K562 (cell line): ENCODE measurements around the gene ITSN2. TPM values are rescaled to one million over a fixed set of nuclear protein-coding genes. Genes with fewer than 3 reads are reported as not detected.

ENCODE experiments used
- CTBP1 ChIP-seq: fragments of 450-650 bp; IDR thresholded peaks from 2 replicates; pipeline ENCODE4 v1.6.1; 2016; ENCODE audit warnings: borderline replicate concordance
- EGR1 ChIP-seq: fragments of 450-650 bp; conservative IDR thresholded peaks from 2 replicates; pipeline ENCODE4 v1.6.1; 2017; ENCODE audit warnings: mild to moderate bottlenecking
- ESRRA ChIP-seq: fragments of 450-650 bp; IDR thresholded peaks from 2 replicates; pipeline ENCODE4 v1.6.1; 2014; ENCODE audit warnings: low read depth, mild to moderate bottlenecking, moderate library complexity, borderline replicate concordance
- ETV1 ChIP-seq: fragments of 450-650 bp; conservative IDR thresholded peaks from 2 replicates; pipeline ENCODE4 v1.6.1; 2016; ENCODE audit warnings: missing genetic modification characterization, control low read depth, low read depth, missing compliant biosample characterization
- GABPA ChIP-seq: fragments of 200-800 bp; sonication (Bioruptor generic); conservative IDR thresholded peaks from 2 replicates; pipeline ENCODE4 v1.6.1; 2016; ENCODE audit warnings: low read depth, missing genetic modification characterization, missing compliant biosample characterization
- GTF2F1 ChIP-seq: IDR thresholded peaks from 2 replicates; pipeline ENCODE4 v1.6.1; 2011; ENCODE audit warnings: low read depth, low read length, improper control_type of control experiment
- JUN ChIP-seq, 2 experiments: sonication (generic) in 1 of 2; formaldehyde crosslinking in 1 of 2; IDR thresholded peaks; 2 replicates each; pipeline versions ENCODE4 v1.6.1 to v1.8.0; 2012 to 2022; ENCODE audit warnings: borderline replicate concordance in 2 of 2, mild to moderate bottlenecking in 2 of 2, improper control_type of control experiment in 1 of 2, low read depth in 1 of 2, low read length in 1 of 2, missing genetic modification reagents in 1 of 2
- MYNN ChIP-seq, 2 experiments: sonication (generic); formaldehyde crosslinking in 1 of 2; IDR thresholded peaks; 2 replicates each; pipeline versions ENCODE4 v1.5.0 to v1.6.1; 2016 to 2020; ENCODE audit warnings: antibody characterized with exemption in 1 of 2, missing genetic modification reagents in 1 of 2
- NBN ChIP-seq: fragments of 450-650 bp; IDR thresholded peaks from 2 replicates; pipeline ENCODE4 v1.6.1; 2016; ENCODE audit warnings: low read depth, mild to moderate bottlenecking
- NONO ChIP-seq, 2 experiments: fragments of 200-400 bp in 1 of 2; fragments of 450-650 bp in 1 of 2; formaldehyde crosslinking in 1 of 2; IDR thresholded peaks; 2 replicates each; pipeline ENCODE4 v1.6.1; 2017; ENCODE audit warnings: low read depth in 2 of 2, mild to moderate bottlenecking in 2 of 2, moderate library complexity in 2 of 2, low read length in 1 of 2
- NR3C1 ChIP-seq: sonication (generic); formaldehyde crosslinking; IDR thresholded peaks from 2 replicates; pipeline ENCODE4 v1.8.1; 2022; ENCODE audit warnings: missing genetic modification reagents
- RBM34 ChIP-seq: fragments of 200-400 bp; formaldehyde crosslinking; IDR thresholded peaks from 2 replicates; pipeline ENCODE4 v1.6.1; 2018; ENCODE audit warnings: low read length, borderline replicate concordance; ENCODE audit not compliant: insufficient read depth
- SMARCA4 ChIP-seq: fragments of 450-650 bp; IDR thresholded peaks from 2 replicates; pipeline ENCODE4 v1.6.1; 2016
- SP2 ChIP-seq: IDR thresholded peaks from 2 replicates; pipeline ENCODE4 v1.6.1; 2011; ENCODE audit warnings: mild to moderate bottlenecking, low read depth, low read length, moderate library complexity; ENCODE audit not compliant: poor library complexity, severe bottlenecking; ENCODE audit errors: extremely low read depth
- SUPT5H ChIP-seq: fragments of 450-650 bp; IDR thresholded peaks from 2 replicates; pipeline ENCODE4 v1.6.1; 2016
- ZNF263 ChIP-seq: sonication (generic); formaldehyde crosslinking; IDR thresholded peaks from 2 replicates; pipeline ENCODE4 v1.8.0; 2022; ENCODE audit warnings: mild to moderate bottlenecking, missing genetic modification reagents, borderline replicate concordance
- ZNF766 ChIP-seq: fragments of 200-800 bp; sonication (Bioruptor generic); conservative IDR thresholded peaks from 2 replicates; pipeline ENCODE4 v1.6.1; 2016; ENCODE audit warnings: missing genetic modification characterization, missing compliant biosample characterization
- polyA plus RNA-seq, 8 experiments: library from polyadenylated mRNA; depleted of rRNA in 4 of 8; stranded (reverse) in 5 of 8; unstranded in 3 of 8; fragments of >200 nt; fragmentation: Nextera tagmentation in 2 of 8; fragmentation: Illumina TruSeq in 1 of 8; extraction: Ambion mirVana in 2 of 8; extraction: Trizol in 1 of 8; gene quantifications; 2 replicates each; pipeline versions ENCODE4 v1.2.1 to v1.2.3, GENCODE V29; 2011 to 2014; ENCODE audit warnings: inconsistent platforms in 1 of 8, missing spikeins in 1 of 8
- total RNA-seq, 7 experiments: library from RNA; depleted of rRNA in 6 of 7; stranded (reverse); fragments of >200 nt in 6 of 7; fragmentation: Illumina TruSeq in 2 of 7; extraction: Trizol in 2 of 7; gene quantifications; 2 replicates each; pipeline versions ENCODE4 v1.2.1 to v1.2.3, GENCODE V29; 2011 to 2021; ENCODE audit warnings: low replicate concordance in 1 of 7
- TF ChIP-seq, protein P1 (sequence below), 2 experiments: fragments of 450-650 bp; conservative IDR thresholded peaks; 2 replicates each; pipeline ENCODE4 v1.6.1; 2017; ENCODE audit warnings: mild to moderate bottlenecking in 2 of 2, moderate library complexity in 2 of 2
- TF ChIP-seq, protein P2 (sequence below): sonication (generic); formaldehyde crosslinking; IDR thresholded peaks from 2 replicates; pipeline ENCODE4 v1.8.1; 2022; ENCODE audit warnings: missing genetic modification reagents
- TF ChIP-seq, protein P3 (sequence below): sonication (generic); formaldehyde crosslinking; IDR thresholded peaks from 2 replicates; pipeline ENCODE4 v1.8.0; 2022; ENCODE audit warnings: missing genetic modification reagents, mild to moderate bottlenecking, borderline replicate concordance

Gene ITSN2
- total and polyA plus RNA-seq, 9 of the 15 experiments (the other 6 are each of a cell fraction or from before 2014, with no cell fraction given) = 6.6 to 19.9 (median 15.2) TPM

DNA sequence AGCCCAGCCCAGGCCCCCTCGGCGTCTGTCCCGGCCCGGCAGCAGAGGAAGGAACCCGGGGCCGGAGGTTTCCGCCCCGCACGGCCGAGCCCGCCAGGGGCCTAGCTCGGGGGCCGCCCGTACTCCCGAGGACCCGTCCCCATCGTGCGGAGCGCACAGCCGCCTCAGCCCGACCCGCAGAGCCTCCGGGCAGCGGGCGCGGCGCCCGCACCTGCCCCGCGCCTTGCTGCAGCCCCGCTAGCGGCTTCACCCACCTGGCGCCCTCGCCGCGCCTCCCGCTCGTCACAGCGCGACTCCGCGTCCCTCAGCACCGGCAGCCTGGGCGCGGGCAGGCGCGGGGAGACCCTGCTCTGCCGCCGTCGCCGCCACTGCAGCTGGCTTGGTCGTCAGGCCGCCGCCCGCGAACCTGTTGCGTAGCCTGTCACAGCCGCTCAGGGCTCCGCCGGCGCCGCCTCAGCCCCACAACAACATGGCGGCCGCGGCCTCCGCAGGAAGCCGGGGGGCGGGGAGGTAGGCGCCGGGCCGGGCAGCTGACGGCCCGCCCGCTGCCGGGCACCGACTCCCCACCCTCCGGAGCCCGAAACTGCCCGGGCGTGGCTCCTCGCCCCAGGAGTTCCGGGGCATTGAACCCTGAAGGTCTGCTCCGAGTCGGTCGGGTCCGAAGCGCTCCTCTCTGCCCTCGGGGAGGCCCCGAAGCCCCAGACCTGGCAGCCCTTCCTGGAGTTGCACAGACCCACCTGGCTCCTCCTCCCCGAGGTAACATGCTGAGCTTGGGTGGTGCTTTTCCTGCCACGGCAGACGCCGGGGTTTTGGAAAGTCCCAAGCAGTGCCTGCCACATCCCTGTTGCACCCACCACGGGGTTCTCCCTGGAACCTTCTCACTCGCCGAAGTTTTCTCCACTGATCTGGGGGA, at the start of gene ITSN2 (continued):
- TF ChIP-seq NR3C1 (CRISPR knock-in tag) (0 out of 2 replicates have a peak, but pooled peaks have one; percentile 74), JUN (IDR thresholded peaks at IDR 0.05; ENCODE audit: borderline replicate concordance, low read depth, low read length) (no peak), JUN (CRISPR knock-in tag; IDR thresholded peaks at IDR 0.05; ENCODE audit: borderline replicate concordance) (peak; percentile 15; the same call in 1 of the 2 replicates), MYNN (IDR thresholded peaks at IDR 0.05) (peak; percentile 50; the same call in 1 of the 2 replicates), MYNN (CRISPR knock-in tag; IDR thresholded peaks at IDR 0.05) (no peak), GTF2F1 (no peak), NBN (no peak), ZNF766 (CRISPR knock-in tag) (0 out of 2 replicates have a peak, but pooled peaks have one; percentile 11), ZNF263 (peak; percentile 44; the same call in 1 of the 2 replicates), SMARCA4 (no peak), EGR1 (0 out of 2 replicates have a peak, but pooled peaks have one; percentile 4), GABPA (tag) (peak; percentile 68), ETV1 (tag) (0 out of 2 replicates have a peak, but pooled peaks have one; percentile 17), NONO (IDR thresholded peaks at IDR 0.05; ENCODE audit: low read depth in 2 of 2, low read length in 1 of 2) (peak in 1 of 2 experiments; percentile 84; a peak in 3 of 4 replicates), RBM34 (0 out of 2 replicates have a peak, but pooled peaks have one; percentile 16), CTBP1 (peak; percentile 83; the same call in 1 of the 2 replicates), SP2 (no peak), ESRRA (peak; percentile 27; the same call in 1 of the 2 replicates), SUPT5H (peak; percentile 67)
- TF ChIP-seq, protein P1, sequence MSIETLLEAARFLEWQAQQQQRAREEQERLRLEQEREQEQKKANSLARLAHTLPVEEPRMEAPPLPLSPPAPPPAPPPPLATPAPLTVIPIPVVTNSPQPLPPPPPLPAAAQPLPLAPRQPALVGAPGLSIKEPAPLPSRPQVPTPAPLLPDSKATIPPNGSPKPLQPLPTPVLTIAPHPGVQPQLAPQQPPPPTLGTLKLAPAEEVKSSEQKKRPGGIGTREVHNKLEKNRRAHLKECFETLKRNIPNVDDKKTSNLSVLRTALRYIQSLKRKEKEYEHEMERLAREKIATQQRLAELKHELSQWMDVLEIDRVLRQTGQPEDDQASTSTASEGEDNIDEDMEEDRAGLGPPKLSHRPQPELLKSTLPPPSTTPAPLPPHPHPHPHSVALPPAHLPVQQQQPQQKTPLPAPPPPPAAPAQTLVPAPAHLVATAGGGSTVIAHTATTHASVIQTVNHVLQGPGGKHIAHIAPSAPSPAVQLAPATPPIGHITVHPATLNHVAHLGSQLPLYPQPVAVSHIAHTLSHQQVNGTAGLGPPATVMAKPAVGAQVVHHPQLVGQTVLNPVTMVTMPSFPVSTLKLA (conservative IDR thresholded peaks at IDR 0.05) = peak in 1 of 2 experiments; percentile 67; a peak in 2 of 4 replicates
- TF ChIP-seq, protein P2, sequence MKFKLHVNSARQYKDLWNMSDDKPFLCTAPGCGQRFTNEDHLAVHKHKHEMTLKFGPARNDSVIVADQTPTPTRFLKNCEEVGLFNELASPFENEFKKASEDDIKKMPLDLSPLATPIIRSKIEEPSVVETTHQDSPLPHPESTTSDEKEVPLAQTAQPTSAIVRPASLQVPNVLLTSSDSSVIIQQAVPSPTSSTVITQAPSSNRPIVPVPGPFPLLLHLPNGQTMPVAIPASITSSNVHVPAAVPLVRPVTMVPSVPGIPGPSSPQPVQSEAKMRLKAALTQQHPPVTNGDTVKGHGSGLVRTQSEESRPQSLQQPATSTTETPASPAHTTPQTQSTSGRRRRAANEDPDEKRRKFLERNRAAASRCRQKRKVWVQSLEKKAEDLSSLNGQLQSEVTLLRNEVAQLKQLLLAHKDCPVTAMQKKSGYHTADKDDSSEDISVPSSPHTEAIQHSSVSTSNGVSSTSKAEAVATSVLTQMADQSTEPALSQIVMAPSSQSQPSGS = 0 out of 2 replicates have a peak, but pooled peaks have one; percentile 18
- TF ChIP-seq, protein P3, sequence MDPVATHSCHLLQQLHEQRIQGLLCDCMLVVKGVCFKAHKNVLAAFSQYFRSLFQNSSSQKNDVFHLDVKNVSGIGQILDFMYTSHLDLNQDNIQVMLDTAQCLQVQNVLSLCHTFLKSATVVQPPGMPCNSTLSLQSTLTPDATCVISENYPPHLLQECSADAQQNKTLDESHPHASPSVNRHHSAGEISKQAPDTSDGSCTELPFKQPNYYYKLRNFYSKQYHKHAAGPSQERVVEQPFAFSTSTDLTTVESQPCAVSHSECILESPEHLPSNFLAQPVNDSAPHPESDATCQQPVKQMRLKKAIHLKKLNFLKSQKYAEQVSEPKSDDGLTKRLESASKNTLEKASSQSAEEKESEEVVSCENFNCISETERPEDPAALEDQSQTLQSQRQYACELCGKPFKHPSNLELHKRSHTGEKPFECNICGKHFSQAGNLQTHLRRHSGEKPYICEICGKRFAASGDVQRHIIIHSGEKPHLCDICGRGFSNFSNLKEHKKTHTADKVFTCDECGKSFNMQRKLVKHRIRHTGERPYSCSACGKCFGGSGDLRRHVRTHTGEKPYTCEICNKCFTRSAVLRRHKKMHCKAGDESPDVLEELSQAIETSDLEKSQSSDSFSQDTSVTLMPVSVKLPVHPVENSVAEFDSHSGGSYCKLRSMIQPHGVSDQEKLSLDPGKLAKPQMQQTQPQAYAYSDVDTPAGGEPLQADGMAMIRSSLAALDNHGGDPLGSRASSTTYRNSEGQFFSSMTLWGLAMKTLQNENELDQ (CRISPR knock-in tag) = peak; percentile 83; the same call in 1 of the 2 replicates
